Measurements from ENCODE around the gene BRD3OS. TPM values are rescaled to one million over a fixed set of nuclear protein-coding genes. Genes with fewer than 3 reads are reported as not detected.
A peak's percentile ranks its signal among the peaks of the same experiment; 100 is the strongest.

Gene BRD3OS
- total and polyA plus RNA-seq, 10 of the 15 experiments (the other 5 are each of a cell fraction or from before 2014, with no cell fraction given): 2.1 to 13.7 (median 10.7) TPM

GRCh38 chr9:134065612-134066419 is 40.5 kb downstream of the BRD3OS start (continued):
- TF ChIP-seq E2F8 (IDR thresholded peaks at IDR 0.05; ENCODE audit: low read depth, partially characterized antibody) (no peak), KAT2A (conservative IDR thresholded peaks at IDR 0.05; ENCODE audit: control insufficient read depth, low read depth, low read length) (no peak), SPI1 (IDR thresholded peaks at IDR 0.05; ENCODE audit: borderline replicate concordance, insufficient read depth, low read depth, low read length) (no peak), ZBTB33 (IDR thresholded peaks at IDR 0.05) (no peak), MXI1 (IDR thresholded peaks at IDR 0.05; ENCODE audit: low read depth, low read length) (0 out of 2 replicates have a peak, but pooled peaks have one; percentile 15), RCOR1 (conservative IDR thresholded peaks at IDR 0.05; ENCODE audit: low read depth, low read length) (no peak), STAT3 (IDR thresholded peaks at IDR 0.05; ENCODE audit: low read depth, low read length) (no peak), STAT1 (conservative IDR thresholded peaks at IDR 0.05) (no peak), SP1 (IDR thresholded peaks at IDR 0.05; ENCODE audit: low read depth, low read length) (no peak), MTA3 (IDR thresholded peaks at IDR 0.05; ENCODE audit: borderline replicate concordance, low read length) (no peak), ETV6 (conservative IDR thresholded peaks at IDR 0.05 in 1 of 2, IDR thresholded peaks at IDR 0.05 in 1 of 2; ENCODE audit: borderline replicate concordance in 1 of 2, low read depth in 1 of 2) (peak in 1 of 2 experiments; percentile 63; a peak in 2 of 4 replicates), TAF1 (IDR thresholded peaks at IDR 0.05; ENCODE audit: borderline replicate concordance, low read depth, low read length) (0 out of 2 replicates have a peak, but pooled peaks have one; percentile 27), RFX5 (IDR thresholded peaks at IDR 0.05; ENCODE audit: low read depth, low read length) (no peak), NR2C2 (IDR thresholded peaks at IDR 0.05; ENCODE audit: borderline replicate concordance, control insufficient read depth, insufficient read length, low read depth) (no peak), EZH2 (IDR thresholded peaks at IDR 0.05; ENCODE audit: borderline replicate concordance, control insufficient read depth, low read depth, low read length) (no peak), SUZ12 (IDR thresholded peaks at IDR 0.05; ENCODE audit: unreplicated experiment) (no peak), YBX1 (IDR thresholded peaks at IDR 0.05) (no peak)
- TF ChIP-seq, protein P1, sequence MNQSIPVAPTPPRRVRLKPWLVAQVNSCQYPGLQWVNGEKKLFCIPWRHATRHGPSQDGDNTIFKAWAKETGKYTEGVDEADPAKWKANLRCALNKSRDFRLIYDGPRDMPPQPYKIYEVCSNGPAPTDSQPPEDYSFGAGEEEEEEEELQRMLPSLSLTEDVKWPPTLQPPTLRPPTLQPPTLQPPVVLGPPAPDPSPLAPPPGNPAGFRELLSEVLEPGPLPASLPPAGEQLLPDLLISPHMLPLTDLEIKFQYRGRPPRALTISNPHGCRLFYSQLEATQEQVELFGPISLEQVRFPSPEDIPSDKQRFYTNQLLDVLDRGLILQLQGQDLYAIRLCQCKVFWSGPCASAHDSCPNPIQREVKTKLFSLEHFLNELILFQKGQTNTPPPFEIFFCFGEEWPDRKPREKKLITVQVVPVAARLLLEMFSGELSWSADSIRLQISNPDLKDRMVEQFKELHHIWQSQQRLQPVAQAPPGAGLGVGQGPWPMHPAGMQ (IDR thresholded peaks at IDR 0.05; ENCODE audit: borderline replicate concordance): no peak
- TF ChIP-seq, protein P2, sequence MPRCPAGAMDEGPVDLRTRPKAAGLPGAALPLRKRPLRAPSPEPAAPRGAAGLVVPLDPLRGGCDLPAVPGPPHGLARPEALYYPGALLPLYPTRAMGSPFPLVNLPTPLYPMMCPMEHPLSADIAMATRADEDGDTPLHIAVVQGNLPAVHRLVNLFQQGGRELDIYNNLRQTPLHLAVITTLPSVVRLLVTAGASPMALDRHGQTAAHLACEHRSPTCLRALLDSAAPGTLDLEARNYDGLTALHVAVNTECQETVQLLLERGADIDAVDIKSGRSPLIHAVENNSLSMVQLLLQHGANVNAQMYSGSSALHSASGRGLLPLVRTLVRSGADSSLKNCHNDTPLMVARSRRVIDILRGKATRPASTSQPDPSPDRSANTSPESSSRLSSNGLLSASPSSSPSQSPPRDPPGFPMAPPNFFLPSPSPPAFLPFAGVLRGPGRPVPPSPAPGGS (IDR thresholded peaks at IDR 0.05; ENCODE audit: borderline replicate concordance, insufficient read depth, low read depth, low read length, poor library complexity, severe bottlenecking): no peak
- TF ChIP-seq, protein P3, sequence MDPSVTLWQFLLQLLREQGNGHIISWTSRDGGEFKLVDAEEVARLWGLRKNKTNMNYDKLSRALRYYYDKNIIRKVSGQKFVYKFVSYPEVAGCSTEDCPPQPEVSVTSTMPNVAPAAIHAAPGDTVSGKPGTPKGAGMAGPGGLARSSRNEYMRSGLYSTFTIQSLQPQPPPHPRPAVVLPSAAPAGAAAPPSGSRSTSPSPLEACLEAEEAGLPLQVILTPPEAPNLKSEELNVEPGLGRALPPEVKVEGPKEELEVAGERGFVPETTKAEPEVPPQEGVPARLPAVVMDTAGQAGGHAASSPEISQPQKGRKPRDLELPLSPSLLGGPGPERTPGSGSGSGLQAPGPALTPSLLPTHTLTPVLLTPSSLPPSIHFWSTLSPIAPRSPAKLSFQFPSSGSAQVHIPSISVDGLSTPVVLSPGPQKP (IDR thresholded peaks at IDR 0.05; ENCODE audit: low read depth, low read length): no peak

Data from GM12878 (cell line).